Heart left ventricle (tissue), 16 donors: ENCODE results near the gene MRNIP. TPM values are rescaled to one million over a fixed set of nuclear protein-coding genes. Genes with fewer than 3 reads are reported as not detected.

Experiments used
- ATAC-seq, 4 donors: fragments of 200-7000 bp; cut with Tn5 transposase; one replicate each; pipeline ENCODE4 v1.9.1; 2020 to 2022; ENCODE audit warnings: moderate library complexity in 4 of 4, mild to moderate bottlenecking in 3 of 4, moderate number of reproducible peaks in 1 of 4
- DNase-seq, 5 donors: peaks; one replicate each; pipeline ENCODE4 v3.0.0-alpha.2; 2020
- H3K27ac ChIP-seq, 12 donors: fragments of 200-600 bp; sonication (generic) in 4 of 12; one replicate each; pipeline versions ENCODE4 v1.5.0 to v1.8.0; 2016 to 2022; ENCODE audit warnings: mild to moderate bottlenecking in 2 of 12
- H3K27me3 ChIP-seq, 9 donors: fragments of 200-600 bp; sonication (generic) in 2 of 9; one replicate each; pipeline versions ENCODE4 v1.5.1 to v1.8.0; 2016 to 2022; ENCODE audit warnings: mild to moderate bottlenecking in 3 of 9
- H3K36me3 ChIP-seq, 9 donors: fragments of 200-600 bp; sonication (generic) in 2 of 9; one replicate each; pipeline versions ENCODE4 v1.5.0 to v1.8.0; 2018 to 2022; ENCODE audit warnings: mild to moderate bottlenecking in 2 of 9
- H3K4me1 ChIP-seq, 12 donors: fragments of 200-600 bp; sonication (generic) in 4 of 12; one replicate each; pipeline versions ENCODE4 v1.5.0 to v1.8.0; 2016 to 2022; ENCODE audit warnings: mild to moderate bottlenecking in 3 of 12
- H3K4me3 ChIP-seq, 12 donors: fragments of 200-600 bp; sonication (generic) in 4 of 12; one replicate each; pipeline versions ENCODE4 v1.5.0 to v1.8.0; 2017 to 2022; ENCODE audit warnings: mild to moderate bottlenecking in 9 of 12, moderate library complexity in 4 of 12
- H3K9me3 ChIP-seq, 12 donors: fragments of 200-600 bp; sonication (generic) in 4 of 12; one replicate each; pipeline versions ENCODE4 v1.5.0 to v1.8.0; 2016 to 2022; ENCODE audit warnings: mild to moderate bottlenecking in 1 of 12
- POLR2A ChIP-seq, 2 donors: fragments of 450-650 bp; IDR thresholded peaks; one replicate each; pipeline ENCODE4 v1.6.1; 2017; ENCODE audit warnings: antibody characterized with exemption in 2 of 2, mild to moderate bottlenecking in 2 of 2, moderate library complexity in 2 of 2
- WGBS, 4 donors: extraction: QIAGEN DNeasy Blood & Tissue Kit in 2 of 4; methylation state at CpG; one replicate each; pipeline versions ENCODE4 v1.1.5 to v1.1.7; 2013 to 2018; 5-methylcytosine and 5-hydroxymethylcytosine counted together
- intact Hi-C, 10 donors: fragments of 100-400 bp; cut with DNase I; formaldehyde crosslinking; loops; one replicate each; pipeline versions ENCODE4 v1.11.1 to v1.14.2; 2022
- polyA plus RNA-seq, 2 donors: library from polyadenylated mRNA; stranded (reverse); fragments of 200-250 nt; gene quantifications; one replicate each; pipeline ENCODE4 v1.2.3, GENCODE V29; 2013
- total RNA-seq, 9 donors: library from RNA; depleted of rRNA in 2 of 9; stranded (reverse); fragments of >200 nt in 2 of 9; fragmentation: NEBNext Ultra II Directional in 3 of 9; extraction: Animal tissue kit (Norgen Biotek cat#: 25700) in 3 of 9; gene quantifications; one replicate each; pipeline versions ENCODE4 v1.1.0 to v1.2.4, GENCODE V29; 2016 to 2023
- TF ChIP-seq, protein P1 (sequence below), 12 donors: fragments of 200-600 bp; sonication (generic) in 4 of 12; IDR thresholded peaks; one replicate each; pipeline versions ENCODE4 v1.5.0 to v1.8.0; 2018 to 2022; ENCODE audit warnings: antibody characterized with exemption in 12 of 12, mild to moderate bottlenecking in 5 of 12
- donor health status: ischemic (EF 13 %, LVEDD 7.1; RV severe dilation, severe dysfunction).
- donor health status: healthy with polysubstance abuse.
- donor health status: DM: no; HTN: yes; CAD: no.
- donor health status: DM: no; HTN: no; CAD: no.
- donor health status: ischemic (EF 25% LVEDD 6.9; RV normal size, moderate dysfunction).
- donor health status: ischemic (EF 25% LVEDD 5.7; RV mildly dilated, moderate dysfunction).
- donor health status: healthy.
- donor health status: DM: yes; HTN: yes; CAD: no.
- donor health status: ischemic (EF 35%, LVEDD 5.7; RV mildly dilated, moderate dysfunction).
- donor health status: nonischemic (EF 11% LVEDD 7.7; RV severe dilation, severe dysfunction).
- donor health status: DM: yes; HTN: yes; CAD: no.
- donor health status: PGD.
- donor health status: ischemic (EF 29% LVEDD 5.4; RV normal size, mild dysfunction).
- donor health status: nonischemic (EF 23%, LVEDD 6.1; RV moderate dilation, normal function).

Gene MRNIP
- total and polyA plus RNA-seq, 11 donors: 8.5 to 24.1 (median 12.3) TPM

DNA sequence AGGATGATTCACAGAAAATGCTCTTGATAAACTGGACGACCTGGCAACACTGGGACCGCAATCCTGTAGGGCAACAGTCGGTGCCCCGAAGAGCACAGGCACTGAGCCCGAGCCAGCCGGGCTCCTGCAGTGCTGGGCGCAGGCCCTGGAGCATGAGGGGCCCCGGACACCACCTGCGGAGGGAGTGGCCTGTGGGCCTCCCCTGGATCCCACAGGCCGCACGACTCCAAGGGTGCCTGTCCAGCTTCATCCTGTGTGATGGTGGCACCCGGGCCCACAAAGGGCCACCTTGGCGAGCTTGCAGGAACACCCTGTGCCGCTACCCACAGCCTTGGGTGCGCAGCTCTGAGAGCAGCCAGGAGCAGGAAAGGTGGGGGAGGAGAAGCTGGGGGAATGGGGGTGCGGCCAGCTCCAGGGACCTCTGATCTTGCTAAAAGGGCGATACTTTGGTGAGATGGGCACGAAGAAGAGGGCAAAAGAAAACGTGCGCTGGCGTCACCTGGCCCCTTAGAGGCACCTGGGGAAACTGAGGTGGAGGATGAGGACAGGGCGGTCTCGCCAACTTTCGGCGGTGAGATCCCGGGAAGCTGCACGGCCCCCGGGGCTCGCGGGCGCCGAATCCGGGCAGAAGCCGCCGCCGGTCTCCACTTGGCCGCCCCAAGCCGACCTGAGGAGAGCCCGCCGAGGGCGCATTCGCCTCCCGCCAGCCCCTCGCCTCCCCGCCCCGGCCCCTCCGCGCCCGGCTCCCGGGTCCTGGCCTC lies 48.4 kb upstream of the MRNIP start:
- Histone ChIP-seq H3K9me3 (no peaks in the 10 kb centered on the region), H3K27me3 (no peaks in the 10 kb centered on the region), H3K27ac (peak overlapping the region in 11 of 12 donors; percentile 61 to 83 (median 67)), H3K4me3 (peak overlapping the region; percentile 24 to 82 (median 66)), H3K4me1 (peaks cover 0 to 30% (median 15%) of the 10 kb centered on the region in 12 donors), H3K36me3 (peaks cover 0 to 29% (median 19%) of the 10 kb centered on the region in 9 donors)
- DNase-seq: no peak
- ATAC-seq: peak in 3 of 4 donors; percentile 4 to 24 (median 19)
- intact Hi-C loops: loop anchor here in 8 of 10 donors (2.0 to 10.0 kb wide), 12 partner anchors 35 to 230 kb away; partner anchors contain the start of genes MGAT4B (in 3 of the 8) and RNF130 (in 2 of the 8)
- TF ChIP-seq, protein P1, sequence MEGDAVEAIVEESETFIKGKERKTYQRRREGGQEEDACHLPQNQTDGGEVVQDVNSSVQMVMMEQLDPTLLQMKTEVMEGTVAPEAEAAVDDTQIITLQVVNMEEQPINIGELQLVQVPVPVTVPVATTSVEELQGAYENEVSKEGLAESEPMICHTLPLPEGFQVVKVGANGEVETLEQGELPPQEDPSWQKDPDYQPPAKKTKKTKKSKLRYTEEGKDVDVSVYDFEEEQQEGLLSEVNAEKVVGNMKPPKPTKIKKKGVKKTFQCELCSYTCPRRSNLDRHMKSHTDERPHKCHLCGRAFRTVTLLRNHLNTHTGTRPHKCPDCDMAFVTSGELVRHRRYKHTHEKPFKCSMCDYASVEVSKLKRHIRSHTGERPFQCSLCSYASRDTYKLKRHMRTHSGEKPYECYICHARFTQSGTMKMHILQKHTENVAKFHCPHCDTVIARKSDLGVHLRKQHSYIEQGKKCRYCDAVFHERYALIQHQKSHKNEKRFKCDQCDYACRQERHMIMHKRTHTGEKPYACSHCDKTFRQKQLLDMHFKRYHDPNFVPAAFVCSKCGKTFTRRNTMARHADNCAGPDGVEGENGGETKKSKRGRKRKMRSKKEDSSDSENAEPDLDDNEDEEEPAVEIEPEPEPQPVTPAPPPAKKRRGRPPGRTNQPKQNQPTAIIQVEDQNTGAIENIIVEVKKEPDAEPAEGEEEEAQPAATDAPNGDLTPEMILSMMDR (IDR thresholded peaks at IDR 0.05): no peak
- no peak for TF ChIP-seq POLR2A (IDR thresholded peaks at IDR 0.05)
- 15 to 32% (median 23%) methylated on average over 19 to 50 of the region's 50 CpGs for WGBS, 4 donors

DNA sequence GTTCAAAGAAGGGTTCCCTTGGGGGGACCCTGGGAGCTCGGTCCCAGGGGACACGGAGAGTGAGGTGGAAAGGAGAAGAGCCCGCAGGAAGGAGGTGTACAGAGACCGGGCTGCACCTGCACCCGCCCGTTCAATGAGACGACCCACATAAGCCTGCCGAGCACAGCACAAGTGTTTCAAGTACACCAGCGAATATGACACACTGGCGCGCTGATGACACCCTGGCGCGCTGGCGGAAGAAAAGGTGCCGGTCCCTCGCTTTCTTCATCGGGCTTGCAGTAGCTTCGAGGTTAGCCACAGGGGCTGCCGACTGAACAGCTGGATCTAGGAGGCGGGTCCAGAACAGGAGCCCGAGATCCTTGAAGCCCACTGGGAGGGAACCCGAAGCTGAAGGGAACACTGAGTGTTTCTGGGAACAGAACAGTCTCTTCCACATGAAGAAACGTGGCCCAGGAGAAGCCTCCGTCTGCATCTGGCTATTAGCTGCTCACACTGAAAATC lies 47.7 kb upstream of the MRNIP start:
- Histone ChIP-seq H3K36me3 (peaks cover 0 to 36% (median 19%) of the 10 kb centered on the region in 9 donors), H3K27ac (peak overlapping the region in 1 of 12 donors; percentile 67), H3K4me3 (peak overlapping the region in 8 of 12 donors; percentile 58 to 82 (median 74)), H3K4me1 (peaks cover 0 to 30% (median 15%) of the 10 kb centered on the region in 12 donors), H3K9me3 (no peaks in the 10 kb centered on the region), H3K27me3 (no peaks in the 10 kb centered on the region)
- intact Hi-C loops: loop anchor here in 8 of 10 donors (2.0 to 10.0 kb wide), 12 partner anchors 34 to 229 kb away; partner anchors contain the start of genes MGAT4B (in 3 of the 8) and RNF130 (in 2 of the 8)
- no peak for DNase-seq
- TF ChIP-seq, protein P1 (IDR thresholded peaks at IDR 0.05): no peak
- TF ChIP-seq POLR2A (IDR thresholded peaks at IDR 0.05): no peak
- WGBS, 4 donors: 85 to 91% (median 89%) methylated on average over 24 of the region's 24 CpGs
- ATAC-seq: no peak

DNA sequence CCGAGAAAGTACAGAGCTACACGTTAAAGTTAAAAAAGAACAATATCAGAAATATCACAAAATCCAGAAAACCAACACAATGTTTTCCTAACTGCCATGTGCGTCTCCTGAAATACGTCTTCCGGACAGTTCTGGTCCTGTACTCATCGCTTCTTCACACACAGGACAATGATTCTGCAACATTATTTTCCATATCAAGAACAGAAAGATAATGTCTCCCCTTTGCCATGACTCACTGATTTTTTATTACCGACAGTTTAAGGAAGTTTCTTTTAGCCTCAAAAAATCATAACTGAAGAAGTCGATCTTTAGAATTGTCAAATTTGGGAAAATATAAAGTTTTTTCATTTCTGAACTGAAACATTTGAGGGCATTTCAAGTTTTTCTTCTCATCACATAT lies 46.5 kb upstream of the MRNIP start:
- WGBS, 4 donors: 88 to 91% (median 89%) methylated on average over 8 of the region's 8 CpGs
- no peaks in the 10 kb centered on the region for H3K9me3 ChIP-seq
- intact Hi-C loops: loop anchor here in 8 of 10 donors (5.0 to 10.0 kb wide), 11 partner anchors 33 to 228 kb away; partner anchors contain the start of genes MGAT4B (in 3 of the 8) and RNF130 (in 2 of the 8)

More for the DNA sequence above, 46.5 kb upstream of the MRNIP start:
- TF ChIP-seq, protein P1 (IDR thresholded peaks at IDR 0.05): no peak
- no peak for TF ChIP-seq POLR2A (IDR thresholded peaks at IDR 0.05)
- DNase-seq (no peak), ATAC-seq (no peak)
- Histone ChIP-seq H3K27ac (no peak overlapping the region), H3K27me3 (no peaks in the 10 kb centered on the region), H3K4me3 (no peak overlapping the region), H3K4me1 (peaks cover 0 to 30% (median 15%) of the 10 kb centered on the region in 12 donors), H3K36me3 (peaks cover 0 to 47% (median 19%) of the 10 kb centered on the region in 9 donors)
